ENCODE measurements around the gene POU2AF1.
A peak's percentile ranks its signal among the peaks of the same experiment; 100 is the strongest.

POU2AF1 gene

DNA sequence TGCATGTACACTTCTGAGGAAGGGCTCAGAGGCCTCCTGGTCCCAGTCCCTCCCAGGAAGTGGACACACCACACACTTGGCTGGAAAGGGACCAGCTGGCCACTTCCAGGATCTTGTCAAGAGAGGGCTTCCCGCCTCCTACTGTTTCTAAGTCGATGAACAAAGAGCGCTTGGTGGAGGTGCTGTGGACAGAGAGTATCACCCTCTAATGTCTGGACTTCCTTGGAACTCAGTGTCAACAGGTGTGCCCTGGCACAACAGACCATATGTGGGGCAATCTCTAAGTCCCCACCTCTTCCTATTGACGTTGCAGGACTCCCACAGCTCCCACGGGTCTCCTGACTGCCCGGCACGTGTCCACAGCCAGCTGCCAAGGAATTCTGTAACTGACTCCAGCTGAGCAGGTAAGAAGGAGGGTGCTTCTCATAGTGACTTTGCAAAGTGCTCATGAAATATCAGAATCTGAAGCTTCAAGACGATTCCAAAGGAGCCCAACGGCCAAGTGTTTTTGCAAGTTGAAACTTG, 16.1 kb downstream of the POU2AF1 start:
- Histone ChIP-seq H3K4me1 (ENCODE audit: control insufficient read depth, low read depth, low read length) (no peaks in the 10 kb centered on the region), H2BK120ac (ENCODE audit: low read depth, low read length) (no peak overlapping the region), H3K4ac (ENCODE audit: low read depth, low read length) (no peak overlapping the region), H3K4me3 (ENCODE audit: low read length) (no peak overlapping the region), H4K8ac (ENCODE audit: low read depth, low read length) (no peak overlapping the region), H3K4me2 (ENCODE audit: low read length) (no peak overlapping the region), H3K79me2 (ENCODE audit: control insufficient read depth, insufficient read depth, low read length) (no peaks in the 10 kb centered on the region), H3K18ac (ENCODE audit: low read length) (no peak overlapping the region), H3K79me1 (ENCODE audit: low read length) (no peaks in the 10 kb centered on the region), H2AK5ac (ENCODE audit: low read length) (no peak overlapping the region), H2BK5ac (ENCODE audit: low read length) (no peak overlapping the region), H3K27ac (ENCODE audit: low read depth, low read length) (no peak overlapping the region), H3K36me3 (ENCODE audit: control insufficient read depth, insufficient read depth, low read length) (no peaks in the 10 kb centered on the region), H3K27me3 (ENCODE audit: insufficient read depth, low read length, poor library complexity) (no peaks in the 10 kb centered on the region), H3K23ac (ENCODE audit: low read length) (no peak overlapping the region), H3K9ac (ENCODE audit: low read length) (no peak overlapping the region), H4K5ac (ENCODE audit: low read length) (no peak overlapping the region), H2BK15ac (replicated peaks; ENCODE audit: low read depth) (no peak overlapping the region), H3K56ac (ENCODE audit: low read length) (no peak overlapping the region)
- no peak for DNase-seq
- no CpG with 5 or more reads among the region's 9 CpGs for WGBS (ENCODE audit: extremely low coverage, insufficient coverage, low lambda C conversion rate)

DNA sequence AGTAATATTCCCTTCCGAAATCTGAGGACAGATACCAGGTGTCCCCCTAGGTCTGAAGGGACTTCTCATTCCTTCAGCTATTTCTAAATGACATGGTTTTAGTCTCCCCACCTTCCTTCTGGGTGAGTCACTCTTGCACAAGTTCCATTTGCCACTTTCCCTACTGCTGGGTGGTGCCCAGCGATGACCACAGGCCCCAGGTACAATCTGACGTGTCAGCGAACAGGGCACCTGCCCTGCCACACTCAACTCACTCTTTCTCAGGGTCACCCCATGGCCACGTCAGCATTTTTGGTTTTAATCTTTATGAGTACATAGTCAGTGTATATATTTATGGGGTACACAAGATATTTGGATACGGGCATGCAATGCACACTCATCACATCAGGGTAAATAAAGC, 17.2 kb downstream of the POU2AF1 start:
- H3K36me3 ChIP-seq (ENCODE audit: control insufficient read depth, insufficient read depth, low read length), result no peaks in the 10 kb centered on the region
- no CpG with 5 or more reads among the region's 6 CpGs for WGBS (ENCODE audit: extremely low coverage, insufficient coverage, low lambda C conversion rate)
- no peak overlapping the region for H2BK120ac ChIP-seq (ENCODE audit: low read depth, low read length)
- DNase-seq, result no peak
- H3K4me1 ChIP-seq (ENCODE audit: control insufficient read depth, low read depth, low read length), result no peaks in the 10 kb centered on the region
- H3K56ac ChIP-seq (ENCODE audit: low read length), result no peak overlapping the region
- no peak overlapping the region for H2BK15ac ChIP-seq (replicated peaks; ENCODE audit: low read depth)
- H3K4me2 ChIP-seq (ENCODE audit: low read length), result no peak overlapping the region
- no peaks in the 10 kb centered on the region for H3K27me3 ChIP-seq (ENCODE audit: insufficient read depth, low read length, poor library complexity)
- H2AK5ac ChIP-seq (ENCODE audit: low read length), result no peak overlapping the region
- no peak overlapping the region for H3K18ac ChIP-seq (ENCODE audit: low read length)
- H3K4ac ChIP-seq (ENCODE audit: low read depth, low read length), result no peak overlapping the region
- H3K23ac ChIP-seq (ENCODE audit: low read length), result no peak overlapping the region
- no peak overlapping the region for H3K4me3 ChIP-seq (ENCODE audit: low read length)
- H3K9ac ChIP-seq (ENCODE audit: low read length), result no peak overlapping the region
- H3K79me1 ChIP-seq (ENCODE audit: low read length), result no peaks in the 10 kb centered on the region
- no peak overlapping the region for H3K27ac ChIP-seq (ENCODE audit: low read depth, low read length)
- no peak overlapping the region for H2BK5ac ChIP-seq (ENCODE audit: low read length)
- H4K5ac ChIP-seq (ENCODE audit: low read length), result no peak overlapping the region
- no peaks in the 10 kb centered on the region for H3K79me2 ChIP-seq (ENCODE audit: control insufficient read depth, insufficient read depth, low read length)
- no peak overlapping the region for H4K8ac ChIP-seq (ENCODE audit: low read depth, low read length)

- Histone ChIP-seq H2AK5ac (ENCODE audit: low read length) (no peak overlapping the region), H3K4ac (ENCODE audit: low read depth, low read length) (no peak overlapping the region)
These were observed 17.8 kb downstream of the POU2AF1 start for GRCh38 chr11:111361052-111361801.

DNA sequence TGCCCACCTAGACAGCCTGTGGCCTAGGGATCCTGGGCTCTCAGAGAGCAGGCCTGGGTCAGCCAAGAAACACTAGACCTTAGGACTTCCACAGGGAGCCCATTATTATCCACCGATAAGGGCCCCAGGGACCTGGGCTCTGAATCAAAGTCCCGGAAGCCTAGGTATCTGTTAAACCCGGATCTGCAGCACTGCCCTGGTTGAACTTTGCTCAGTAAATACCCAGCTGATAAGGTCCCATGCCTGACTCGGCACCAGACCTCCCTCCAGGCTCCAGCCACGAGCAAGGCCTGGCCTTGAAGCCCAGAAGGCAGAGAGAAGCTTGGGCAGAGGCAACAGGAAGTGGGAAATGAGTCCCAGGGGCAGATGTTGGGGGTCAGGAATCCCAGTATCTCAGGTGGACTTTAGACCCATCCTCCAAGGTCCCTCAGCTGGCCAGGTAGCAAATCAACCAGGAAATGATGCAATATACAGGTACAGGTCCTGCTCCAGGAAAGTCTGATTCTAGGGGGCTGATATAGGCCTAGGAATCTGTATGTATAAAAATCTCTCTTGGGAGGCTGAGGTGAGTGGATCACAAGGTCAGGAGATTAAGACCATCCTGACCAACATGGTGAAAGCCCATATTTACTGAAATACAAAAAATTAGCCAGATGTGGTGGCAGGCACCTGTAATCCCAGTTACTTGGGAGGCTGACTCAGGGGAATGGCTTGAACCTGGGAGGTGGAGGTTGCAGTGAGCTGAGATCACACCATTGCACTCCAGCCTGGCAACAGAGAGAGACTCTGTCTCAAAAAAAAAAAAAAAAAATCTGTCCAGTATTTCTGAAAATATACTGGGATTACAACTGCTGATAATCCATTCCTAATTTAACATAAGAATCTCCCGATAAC, 18.7 kb downstream of the POU2AF1 start:
- Histone ChIP-seq H3K23ac (ENCODE audit: low read length) (no peak overlapping the region), H3K36me3 (ENCODE audit: control insufficient read depth, insufficient read depth, low read length) (no peaks in the 10 kb centered on the region)

More at GRCh38 chr11:111361052-111361801, 17.8 kb downstream of the POU2AF1 start:
- no CpG with 5 or more reads among the region's 7 CpGs for WGBS (ENCODE audit: extremely low coverage, insufficient coverage, low lambda C conversion rate)
- Histone ChIP-seq H3K27me3 (ENCODE audit: insufficient read depth, low read length, poor library complexity) (no peaks in the 10 kb centered on the region), H2BK15ac (replicated peaks; ENCODE audit: low read depth) (no peak overlapping the region), H2BK5ac (ENCODE audit: low read length) (no peak overlapping the region), H3K9ac (ENCODE audit: low read length) (no peak overlapping the region), H2BK120ac (ENCODE audit: low read depth, low read length) (no peak overlapping the region), H3K18ac (ENCODE audit: low read length) (no peak overlapping the region), H3K36me3 (ENCODE audit: control insufficient read depth, insufficient read depth, low read length) (no peaks in the 10 kb centered on the region), H3K79me1 (ENCODE audit: low read length) (no peaks in the 10 kb centered on the region), H3K4me2 (ENCODE audit: low read length) (no peak overlapping the region), H4K5ac (ENCODE audit: low read length) (no peak overlapping the region), H3K4me1 (ENCODE audit: control insufficient read depth, low read depth, low read length) (no peaks in the 10 kb centered on the region), H3K79me2 (ENCODE audit: control insufficient read depth, insufficient read depth, low read length) (no peaks in the 10 kb centered on the region), H3K4me3 (ENCODE audit: low read length) (no peak overlapping the region), H3K27ac (ENCODE audit: low read depth, low read length) (no peak overlapping the region), H3K23ac (ENCODE audit: low read length) (no peak overlapping the region), H4K8ac (ENCODE audit: low read depth, low read length) (no peak overlapping the region), H3K56ac (ENCODE audit: low read length) (no peak overlapping the region)
- DNase-seq, result no peak

GRCh38 chr11:111359223-111360149, 19.6 kb downstream of the POU2AF1 start:
- DNase-seq, result peak; percentile 21
- Histone ChIP-seq H2BK5ac (ENCODE audit: low read length) (no peak overlapping the region), H3K56ac (ENCODE audit: low read length) (no peak overlapping the region), H3K9ac (ENCODE audit: low read length) (no peak overlapping the region), H3K23ac (ENCODE audit: low read length) (no peak overlapping the region), H2BK15ac (replicated peaks; ENCODE audit: low read depth) (no peak overlapping the region), H3K27ac (ENCODE audit: low read depth, low read length) (no peak overlapping the region), H3K4me1 (ENCODE audit: control insufficient read depth, low read depth, low read length) (no peaks in the 10 kb centered on the region), H3K4ac (ENCODE audit: low read depth, low read length) (no peak overlapping the region), H2BK120ac (ENCODE audit: low read depth, low read length) (no peak overlapping the region), H3K18ac (ENCODE audit: low read length) (no peak overlapping the region), H3K36me3 (ENCODE audit: control insufficient read depth, insufficient read depth, low read length) (no peaks in the 10 kb centered on the region), H2AK5ac (ENCODE audit: low read length) (no peak overlapping the region), H3K4me2 (ENCODE audit: low read length) (no peak overlapping the region), H4K5ac (ENCODE audit: low read length) (no peak overlapping the region), H3K27me3 (ENCODE audit: insufficient read depth, low read length, poor library complexity) (no peaks in the 10 kb centered on the region), H4K8ac (ENCODE audit: low read depth, low read length) (no peak overlapping the region), H3K79me2 (ENCODE audit: control insufficient read depth, insufficient read depth, low read length) (no peaks in the 10 kb centered on the region), H3K4me3 (ENCODE audit: low read length) (no peak overlapping the region), H3K79me1 (ENCODE audit: low read length) (no peaks in the 10 kb centered on the region)
- WGBS (ENCODE audit: extremely low coverage, insufficient coverage, low lambda C conversion rate), result no CpG with 5 or more reads among the region's 7 CpGs

More for the DNA sequence above, 18.7 kb downstream of the POU2AF1 start:
- WGBS (ENCODE audit: extremely low coverage, insufficient coverage, low lambda C conversion rate), result no CpG with 5 or more reads among the region's 6 CpGs
- Histone ChIP-seq H4K5ac (ENCODE audit: low read length) (no peak overlapping the region), H3K18ac (ENCODE audit: low read length) (no peak overlapping the region), H2AK5ac (ENCODE audit: low read length) (no peak overlapping the region), H4K8ac (ENCODE audit: low read depth, low read length) (no peak overlapping the region), H3K27me3 (ENCODE audit: insufficient read depth, low read length, poor library complexity) (no peaks in the 10 kb centered on the region), H3K79me2 (ENCODE audit: control insufficient read depth, insufficient read depth, low read length) (no peaks in the 10 kb centered on the region), H3K9ac (ENCODE audit: low read length) (no peak overlapping the region), H3K4me1 (ENCODE audit: control insufficient read depth, low read depth, low read length) (no peaks in the 10 kb centered on the region), H3K4ac (ENCODE audit: low read depth, low read length) (no peak overlapping the region), H3K4me2 (ENCODE audit: low read length) (no peak overlapping the region), H3K4me3 (ENCODE audit: low read length) (no peak overlapping the region), H2BK15ac (replicated peaks; ENCODE audit: low read depth) (no peak overlapping the region), H3K79me1 (ENCODE audit: low read length) (no peaks in the 10 kb centered on the region), H2BK5ac (ENCODE audit: low read length) (no peak overlapping the region), H2BK120ac (ENCODE audit: low read depth, low read length) (no peak overlapping the region), H3K27ac (ENCODE audit: low read depth, low read length) (no peak overlapping the region), H3K56ac (ENCODE audit: low read length) (no peak overlapping the region)
- no peak for DNase-seq
